Measurements from ENCODE around the gene TMEM87B.

GRCh38 chr2:112008910-112009485, 46.1 kb upstream of the TMEM87B start:
- TF ChIP-seq CTCF (conservative IDR thresholded peaks at IDR 0.05 in 1 of 2, IDR thresholded peaks at IDR 0.05 in 1 of 2; ENCODE audit: low read depth in 1 of 2, low read length in 2 of 2): no peak
- TF ChIP-seq EZH2 (IDR thresholded peaks at IDR 0.05; ENCODE audit: low read length, missing control alignments): no peak

Data from fibroblast of lung (primary cell).